GM12872 (cell line): ENCODE results near the gene MYOM3.

Source experiments
- CTCF ChIP-seq: IDR thresholded peaks from 3 replicates; pipeline ENCODE4 v1.5.1; 2011; ENCODE audit warnings: low read depth, mild to moderate bottlenecking, low read length, moderate library complexity; ENCODE audit not compliant: insufficient read depth

MYOM3 gene

GRCh38 chr1:24065304-24065703 is 46.6 kb downstream of the MYOM3 start:
- no peak for TF ChIP-seq CTCF

- no peak for TF ChIP-seq CTCF
Observed at GRCh38 chr1:24062221-24062620, 49.7 kb downstream of the MYOM3 start.

- TF ChIP-seq CTCF = no peak
Observed at GRCh38 chr1:24060482-24060881, 51.5 kb downstream of the MYOM3 start.

- TF ChIP-seq CTCF = no peak
Observed at GRCh38 chr1:24058671-24059455, 53.1 kb downstream of the MYOM3 start.

GRCh38 chr1:24057171-24057570 is 54.8 kb downstream of the MYOM3 start:
- no peak for TF ChIP-seq CTCF

GRCh38 chr1:24055681-24056080 is 56.3 kb downstream of the MYOM3 start:
- no peak for TF ChIP-seq CTCF

GRCh38 chr1:24052220-24052619 is 59.7 kb downstream of the MYOM3 start:
- TF ChIP-seq CTCF = no peak
